ENCODE data around the gene TRIM9. TPM values are rescaled to one million over a fixed set of nuclear protein-coding genes. Genes with fewer than 3 reads are reported as not detected.

The TRIM9 gene
- polyA plus RNA-seq, 1 experiment = 0.06 TPM

DNA sequence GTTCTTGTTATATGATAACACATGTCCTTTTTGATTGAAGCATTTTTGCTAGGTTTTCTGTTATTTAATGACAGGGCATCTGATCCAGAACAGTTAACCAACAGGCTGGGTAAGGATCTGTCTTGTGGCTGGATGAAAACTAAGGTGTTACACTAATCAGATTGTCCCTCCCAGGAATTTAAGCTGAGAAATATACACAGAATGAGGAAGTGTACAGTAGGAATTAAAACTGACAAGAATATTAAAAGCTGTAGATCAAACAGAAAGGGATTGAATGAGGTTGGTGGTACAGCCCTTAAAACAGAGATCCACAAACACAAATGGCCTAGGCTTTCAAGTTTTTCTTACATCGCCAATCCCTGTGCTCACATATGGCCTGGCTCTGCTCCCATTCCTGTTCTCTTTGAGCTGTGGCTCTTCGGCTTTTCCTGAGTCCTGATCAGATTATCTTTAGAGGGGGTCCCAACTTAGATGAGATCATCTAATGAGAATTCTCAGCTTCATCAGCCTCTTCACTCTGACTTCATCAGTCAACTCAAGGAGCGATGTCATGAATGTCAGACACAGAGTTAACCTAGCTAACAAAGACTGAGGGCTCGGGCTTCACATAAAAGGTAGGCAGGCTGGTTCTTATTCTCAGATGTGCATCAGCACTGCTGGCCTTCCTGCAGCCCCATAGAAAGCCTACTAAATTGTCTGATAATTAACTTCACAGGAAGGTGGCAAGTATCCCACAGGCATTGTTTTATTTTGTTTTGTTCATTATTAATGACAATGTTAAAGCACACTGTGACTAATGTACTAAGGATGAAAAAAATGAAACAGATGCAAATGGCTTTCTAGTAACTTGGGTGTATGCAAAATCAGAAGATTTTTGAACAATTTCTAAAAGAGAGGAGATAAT, 162.1 kb downstream of the TRIM9 start:
- H3K27me3 ChIP-seq (ENCODE audit: control insufficient read depth, insufficient read depth, low read length) = no peaks in the 10 kb centered on the region
- TF ChIP-seq, protein P1, sequence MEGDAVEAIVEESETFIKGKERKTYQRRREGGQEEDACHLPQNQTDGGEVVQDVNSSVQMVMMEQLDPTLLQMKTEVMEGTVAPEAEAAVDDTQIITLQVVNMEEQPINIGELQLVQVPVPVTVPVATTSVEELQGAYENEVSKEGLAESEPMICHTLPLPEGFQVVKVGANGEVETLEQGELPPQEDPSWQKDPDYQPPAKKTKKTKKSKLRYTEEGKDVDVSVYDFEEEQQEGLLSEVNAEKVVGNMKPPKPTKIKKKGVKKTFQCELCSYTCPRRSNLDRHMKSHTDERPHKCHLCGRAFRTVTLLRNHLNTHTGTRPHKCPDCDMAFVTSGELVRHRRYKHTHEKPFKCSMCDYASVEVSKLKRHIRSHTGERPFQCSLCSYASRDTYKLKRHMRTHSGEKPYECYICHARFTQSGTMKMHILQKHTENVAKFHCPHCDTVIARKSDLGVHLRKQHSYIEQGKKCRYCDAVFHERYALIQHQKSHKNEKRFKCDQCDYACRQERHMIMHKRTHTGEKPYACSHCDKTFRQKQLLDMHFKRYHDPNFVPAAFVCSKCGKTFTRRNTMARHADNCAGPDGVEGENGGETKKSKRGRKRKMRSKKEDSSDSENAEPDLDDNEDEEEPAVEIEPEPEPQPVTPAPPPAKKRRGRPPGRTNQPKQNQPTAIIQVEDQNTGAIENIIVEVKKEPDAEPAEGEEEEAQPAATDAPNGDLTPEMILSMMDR (IDR thresholded peaks at IDR 0.05; ENCODE audit: low read depth, low read length) = no peak
- CTCF ChIA-PET = no interaction called here
- H3K27ac ChIP-seq (ENCODE audit: low read depth, low read length) = no peak overlapping the region
- H3K4me3 ChIP-seq (ENCODE audit: low read depth, low read length) = no peak overlapping the region
- POLR2A ChIA-PET = no interaction called here
- H3K9me3 ChIP-seq (ENCODE audit: control insufficient read depth, insufficient read depth, low read length) = no peaks in the 10 kb centered on the region
- no peak for DNase-seq (ENCODE audit: low read depth, low spot score)

DNA sequence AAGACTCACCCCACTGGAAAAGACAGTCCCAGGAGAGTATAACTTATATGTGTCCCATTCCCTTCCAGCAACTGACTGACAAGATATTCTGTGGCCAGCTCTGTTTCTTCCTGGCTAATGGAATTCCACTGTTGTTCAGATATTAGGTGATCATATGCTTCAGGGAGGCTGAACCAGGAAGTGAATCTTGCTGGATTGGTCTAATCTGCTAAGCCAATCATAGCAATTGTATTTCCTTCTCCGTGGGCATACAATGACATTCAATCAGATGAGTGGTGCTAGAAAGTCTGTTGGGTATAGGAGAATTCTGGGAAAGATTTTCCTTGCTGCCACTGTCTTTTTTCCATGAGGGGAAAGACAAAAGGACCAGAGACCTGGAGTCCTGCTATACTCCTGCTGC, 162.7 kb downstream of the TRIM9 start:
- no peak for DNase-seq (ENCODE audit: low read depth, low spot score)
- TF ChIP-seq, protein P1 (IDR thresholded peaks at IDR 0.05; ENCODE audit: low read depth, low read length) = no peak
- Histone ChIP-seq H3K4me3 (ENCODE audit: low read depth, low read length) (no peak overlapping the region), H3K27me3 (ENCODE audit: control insufficient read depth, insufficient read depth, low read length) (no peaks in the 10 kb centered on the region), H3K9me3 (ENCODE audit: control insufficient read depth, insufficient read depth, low read length) (no peaks in the 10 kb centered on the region), H3K27ac (ENCODE audit: low read depth, low read length) (no peak overlapping the region)
- ChIA-PET POLR2A (no interaction called here), CTCF (no interaction called here)

DNA sequence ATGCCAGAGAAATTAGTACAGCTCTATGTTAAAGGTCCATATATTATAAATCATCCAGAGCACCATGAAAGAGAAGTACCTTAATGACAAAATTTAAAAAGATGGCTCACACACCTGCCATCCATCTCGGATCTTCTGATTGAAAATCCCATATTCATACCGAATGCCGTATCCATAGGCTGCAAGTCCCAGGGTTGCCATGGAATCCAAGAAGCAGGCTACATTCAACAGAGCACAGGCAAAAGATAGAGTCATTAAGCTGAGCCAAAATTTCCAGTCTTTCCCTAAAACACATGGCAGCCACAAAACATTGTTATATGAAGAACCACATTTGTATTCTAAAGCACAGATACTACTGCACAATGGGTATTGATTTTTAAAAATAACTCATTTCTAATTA, 163.3 kb downstream of the TRIM9 start:
- TF ChIP-seq, protein P1 (IDR thresholded peaks at IDR 0.05; ENCODE audit: low read depth, low read length) = no peak
- Histone ChIP-seq H3K4me3 (ENCODE audit: low read depth, low read length) (no peak overlapping the region), H3K27me3 (ENCODE audit: control insufficient read depth, insufficient read depth, low read length) (no peaks in the 10 kb centered on the region), H3K27ac (ENCODE audit: low read depth, low read length) (no peak overlapping the region), H3K9me3 (ENCODE audit: control insufficient read depth, insufficient read depth, low read length) (no peaks in the 10 kb centered on the region)
- ChIA-PET POLR2A (no interaction called here), CTCF (no interaction called here)
- no peak for DNase-seq (ENCODE audit: low read depth, low spot score)

DNA sequence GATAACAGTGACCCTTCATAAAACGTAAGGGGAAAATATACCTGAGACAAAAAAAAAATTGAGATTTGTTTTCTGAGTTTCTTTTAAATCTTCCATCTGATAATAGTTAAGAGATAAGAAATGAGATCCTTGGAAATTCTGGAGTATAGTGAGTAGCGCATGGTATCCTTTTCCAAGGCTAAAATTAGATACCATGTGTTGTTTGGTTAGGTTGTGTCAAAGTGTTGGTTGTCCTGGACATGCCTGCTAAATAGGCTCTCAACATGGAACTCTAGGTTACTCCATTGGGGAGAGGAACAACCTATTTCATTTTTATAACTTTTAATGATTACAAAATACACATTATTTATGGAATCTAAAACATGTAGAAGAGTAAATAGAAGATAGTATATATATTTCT, 165.4 kb downstream of the TRIM9 start:
- H3K27ac ChIP-seq (ENCODE audit: low read depth, low read length) = no peak overlapping the region
- H3K4me3 ChIP-seq (ENCODE audit: low read depth, low read length) = no peak overlapping the region
- H3K9me3 ChIP-seq (ENCODE audit: control insufficient read depth, insufficient read depth, low read length) = no peaks in the 10 kb centered on the region
- ChIA-PET POLR2A (no interaction called here), CTCF (no interaction called here)
- H3K27me3 ChIP-seq (ENCODE audit: control insufficient read depth, insufficient read depth, low read length) = no peaks in the 10 kb centered on the region
- DNase-seq (ENCODE audit: low read depth, low spot score) = no peak
- TF ChIP-seq, protein P1 (IDR thresholded peaks at IDR 0.05; ENCODE audit: low read depth, low read length) = no peak

DNA sequence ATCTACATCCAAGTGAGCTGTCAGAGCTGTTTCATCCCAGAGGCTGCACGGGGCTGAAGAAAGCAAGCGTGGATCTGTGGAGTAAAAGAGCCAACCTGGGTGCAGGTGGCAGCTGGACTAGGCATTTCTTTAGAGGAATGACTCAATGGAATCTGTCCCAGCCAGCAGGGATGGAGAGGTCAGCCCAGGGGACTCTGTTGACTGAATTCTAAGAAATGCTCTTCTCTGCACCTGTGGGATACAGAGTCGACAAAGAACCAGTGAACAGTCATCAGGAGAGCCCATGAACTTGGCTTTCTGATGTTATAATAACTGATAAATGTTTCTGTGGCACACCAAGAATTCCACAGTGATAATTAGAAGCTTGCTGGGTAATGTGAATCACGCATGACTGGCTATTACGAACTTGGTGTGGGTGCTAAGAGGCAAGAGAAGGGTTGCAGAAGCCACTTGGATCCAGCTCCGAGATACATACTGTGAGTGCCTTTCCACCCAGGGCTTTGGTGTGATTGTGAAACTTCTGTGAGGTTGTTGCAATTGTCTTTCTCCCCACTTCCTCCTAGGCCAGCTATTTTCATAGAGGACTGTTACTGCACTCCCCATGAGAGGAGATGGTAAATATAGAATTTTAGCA, 166.8 kb downstream of the TRIM9 start:
- CTCF ChIA-PET = no interaction called here

More for the DNA sequence above, 166.8 kb downstream of the TRIM9 start:
- H3K9me3 ChIP-seq (ENCODE audit: control insufficient read depth, insufficient read depth, low read length) = no peaks in the 10 kb centered on the region
- TF ChIP-seq, protein P1 (IDR thresholded peaks at IDR 0.05; ENCODE audit: low read depth, low read length) = no peak
- H3K27me3 ChIP-seq (ENCODE audit: control insufficient read depth, insufficient read depth, low read length) = no peaks in the 10 kb centered on the region
- H3K4me3 ChIP-seq (ENCODE audit: low read depth, low read length) = no peak overlapping the region
- POLR2A ChIA-PET = no interaction called here
- no peak for DNase-seq (ENCODE audit: low read depth, low spot score)
- no peak overlapping the region for H3K27ac ChIP-seq (ENCODE audit: low read depth, low read length)

Measured in AG04450 (cell line).